ENCODE measurements around the gene ADORA1. TPM values are rescaled to one million over a fixed set of nuclear protein-coding genes. Genes with fewer than 3 reads are reported as not detected.

The ADORA1 gene
- total RNA-seq, 1 experiment from 2014 or later: 1.5 TPM

- CTCF ChIA-PET: no interaction called here
- BruUV-seq (replicated peaks): no TSS peak
Measured at GRCh38 chr1:203204756-203205155, 77.2 kb downstream of the ADORA1 start.

DNA sequence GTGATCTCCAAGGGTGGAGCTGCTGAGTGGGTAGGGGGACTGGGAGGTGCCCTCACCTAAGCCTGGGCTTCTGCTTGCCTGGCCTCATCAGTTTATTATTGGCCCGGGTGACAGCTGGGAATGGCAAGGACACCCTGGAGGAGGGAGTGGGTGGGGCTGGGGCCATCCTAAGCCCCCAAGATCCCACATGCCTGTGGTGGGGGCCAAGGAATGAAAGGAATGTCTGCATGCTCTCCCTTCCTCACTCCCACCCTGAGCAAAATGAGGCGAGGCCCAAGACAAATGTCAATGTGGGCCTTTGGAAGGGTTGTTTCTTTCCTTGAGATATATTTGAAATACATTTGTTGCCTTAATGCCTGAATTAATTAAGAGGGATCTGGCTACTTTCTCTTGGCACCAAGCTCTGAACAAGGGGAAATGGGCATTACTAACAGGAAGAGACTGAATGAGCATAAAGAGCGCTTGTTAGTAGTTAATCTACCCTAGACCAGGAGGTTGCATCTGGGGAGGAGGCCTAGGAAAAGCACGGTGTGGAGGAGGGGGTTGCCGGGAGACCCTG, 78.7 kb downstream of the ADORA1 start:
- H3K9me3 Mint-ChIP-seq (ENCODE audit: low read depth, unreplicated experiment): no peaks in the 10 kb centered on the region
- H3K36me3 Mint-ChIP-seq (ENCODE audit: insufficient read depth, unreplicated experiment): no peaks in the 10 kb centered on the region
- CTCF ChIA-PET: no interaction called here
- H3K27ac Mint-ChIP-seq (ENCODE audit: unreplicated experiment): no peak overlapping the region
- H3K4me3 Mint-ChIP-seq (ENCODE audit: low read depth, unreplicated experiment): no peak overlapping the region
- intact Hi-C loops (cut with micrococcal nuclease; ENCODE audit: unreplicated experiment): no loop called here
- no peaks in the 10 kb centered on the region for H3K4me1 Mint-ChIP-seq (ENCODE audit: low read depth, unreplicated experiment)
- peaks cover 82% of the 10 kb centered on the region for H3K27me3 Mint-ChIP-seq (ENCODE audit: unreplicated experiment)
- no TSS peak for BruUV-seq (replicated peaks)
- no peak for DNase-seq
- TF ChIP-seq CTCF (IDR thresholded peaks at IDR 0.05; ENCODE audit: unreplicated experiment): no peak

More at GRCh38 chr1:203204756-203205155, 77.2 kb downstream of the ADORA1 start:
- no peak for TF ChIP-seq CTCF (IDR thresholded peaks at IDR 0.05; ENCODE audit: unreplicated experiment)
- H3K9me3 Mint-ChIP-seq (ENCODE audit: low read depth, unreplicated experiment): no peaks in the 10 kb centered on the region
- intact Hi-C loops (cut with micrococcal nuclease; ENCODE audit: unreplicated experiment): no loop called here
- peaks cover 84% of the 10 kb centered on the region for H3K27me3 Mint-ChIP-seq (ENCODE audit: unreplicated experiment)
- no peak overlapping the region for H3K4me3 Mint-ChIP-seq (ENCODE audit: low read depth, unreplicated experiment)
- no peak overlapping the region for H3K27ac Mint-ChIP-seq (ENCODE audit: unreplicated experiment)
- no peaks in the 10 kb centered on the region for H3K4me1 Mint-ChIP-seq (ENCODE audit: low read depth, unreplicated experiment)
- H3K36me3 Mint-ChIP-seq (ENCODE audit: insufficient read depth, unreplicated experiment): no peaks in the 10 kb centered on the region
- DNase-seq: no peak

DNA sequence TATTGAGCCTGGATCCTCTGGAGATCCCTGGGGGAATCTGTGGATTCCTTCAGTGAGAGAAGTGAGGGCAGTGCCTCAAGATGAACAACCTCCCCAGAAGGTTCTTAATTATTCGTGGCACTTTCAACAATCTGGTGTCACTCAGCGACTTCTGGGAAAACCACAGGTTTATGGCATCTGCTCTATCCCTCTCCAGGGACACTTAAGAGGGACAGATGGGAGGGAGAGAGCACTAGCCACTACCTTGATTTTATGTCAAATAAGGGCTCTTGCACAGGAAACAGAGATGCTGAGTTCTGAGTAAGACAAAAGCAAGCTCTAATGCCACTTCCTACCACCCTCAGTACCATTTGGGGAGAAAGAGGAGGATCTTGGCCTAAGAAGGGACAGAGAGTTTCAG, 80.2 kb downstream of the ADORA1 start:
- CTCF ChIA-PET: interaction anchor here (1.2 to 2.0 kb wide), 2 partner anchors 9 to 90 kb away, joined by 3 to 5 read pairs; no protein-coding TSS in a partner anchor

DNA sequence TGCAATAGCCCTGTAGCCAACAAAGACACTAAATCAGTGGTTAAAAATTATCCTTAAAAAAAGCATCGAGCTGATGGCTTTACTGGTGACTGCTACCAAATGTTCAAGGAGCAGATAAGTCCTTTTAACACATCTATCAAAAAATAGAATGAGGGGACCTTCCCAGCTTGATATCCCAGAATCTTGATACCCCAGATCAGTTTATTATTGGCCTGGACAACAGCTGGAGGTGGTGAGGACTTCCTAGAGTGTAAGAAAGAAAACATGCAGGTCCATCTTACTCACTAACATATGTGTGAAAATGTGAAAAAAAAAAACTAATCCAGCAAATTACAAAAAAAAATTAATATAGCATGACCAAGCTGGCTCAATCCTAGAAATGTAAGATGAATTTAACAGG, 80.7 kb downstream of the ADORA1 start:
- CTCF ChIA-PET: interaction anchor here (1.2 to 2.0 kb wide), 2 partner anchors 8 to 90 kb away, joined by 3 to 5 read pairs; no protein-coding TSS in a partner anchor
- no peaks in the 10 kb centered on the region for H3K36me3 Mint-ChIP-seq (ENCODE audit: insufficient read depth, unreplicated experiment)
- no peak overlapping the region for H3K27ac Mint-ChIP-seq (ENCODE audit: unreplicated experiment)
- BruUV-seq (replicated peaks): no TSS peak
- no peaks in the 10 kb centered on the region for H3K4me1 Mint-ChIP-seq (ENCODE audit: low read depth, unreplicated experiment)
- no peak for TF ChIP-seq CTCF (IDR thresholded peaks at IDR 0.05; ENCODE audit: unreplicated experiment)
- intact Hi-C loops (cut with micrococcal nuclease; ENCODE audit: unreplicated experiment): no loop called here
- no peak for DNase-seq
- H3K4me3 Mint-ChIP-seq (ENCODE audit: low read depth, unreplicated experiment): no peak overlapping the region
- H3K9me3 Mint-ChIP-seq (ENCODE audit: low read depth, unreplicated experiment): no peaks in the 10 kb centered on the region
- peaks cover 82% of the 10 kb centered on the region for H3K27me3 Mint-ChIP-seq (ENCODE audit: unreplicated experiment)

More for the DNA sequence above, 80.2 kb downstream of the ADORA1 start:
- Mint-ChIP-seq H3K4me1 (ENCODE audit: low read depth, unreplicated experiment) (no peaks in the 10 kb centered on the region), H3K4me3 (ENCODE audit: low read depth, unreplicated experiment) (no peak overlapping the region), H3K36me3 (ENCODE audit: insufficient read depth, unreplicated experiment) (no peaks in the 10 kb centered on the region), H3K27ac (ENCODE audit: unreplicated experiment) (no peak overlapping the region), H3K27me3 (ENCODE audit: unreplicated experiment) (peaks cover 82% of the 10 kb centered on the region), H3K9me3 (ENCODE audit: low read depth, unreplicated experiment) (no peaks in the 10 kb centered on the region)
- no TSS peak for BruUV-seq (replicated peaks)
- intact Hi-C loops (cut with micrococcal nuclease; ENCODE audit: unreplicated experiment): no loop called here
- TF ChIP-seq CTCF (IDR thresholded peaks at IDR 0.05; ENCODE audit: unreplicated experiment): no peak
- no peak for DNase-seq
